HG02973 (cell line): Measurements from ENCODE around the gene PIP5K1A.
"Not testable (repeated sequence)": the region's sequence is repeated elsewhere in the genome, so short reads cannot be mapped to it uniquely, and the experiment has no call there.

Experiments used
- ATAC-seq: cut with Tn5 transposase; IDR thresholded peaks from one replicate; pipeline ENCODE4 v1.9.1; 2021; ENCODE audit warnings: moderate library complexity; ENCODE audit not compliant: unreplicated experiment

Gene PIP5K1A

GRCh38 chr1:151192047-151192446, 6.3 kb upstream of the PIP5K1A start:
- no peak for ATAC-seq

GRCh38 chr1:151193304-151193703, 5.0 kb upstream of the PIP5K1A start:
- no peak for ATAC-seq

GRCh38 chr1:151193856-151194255, 4.5 kb upstream of the PIP5K1A start:
- ATAC-seq: no peak

DNA sequence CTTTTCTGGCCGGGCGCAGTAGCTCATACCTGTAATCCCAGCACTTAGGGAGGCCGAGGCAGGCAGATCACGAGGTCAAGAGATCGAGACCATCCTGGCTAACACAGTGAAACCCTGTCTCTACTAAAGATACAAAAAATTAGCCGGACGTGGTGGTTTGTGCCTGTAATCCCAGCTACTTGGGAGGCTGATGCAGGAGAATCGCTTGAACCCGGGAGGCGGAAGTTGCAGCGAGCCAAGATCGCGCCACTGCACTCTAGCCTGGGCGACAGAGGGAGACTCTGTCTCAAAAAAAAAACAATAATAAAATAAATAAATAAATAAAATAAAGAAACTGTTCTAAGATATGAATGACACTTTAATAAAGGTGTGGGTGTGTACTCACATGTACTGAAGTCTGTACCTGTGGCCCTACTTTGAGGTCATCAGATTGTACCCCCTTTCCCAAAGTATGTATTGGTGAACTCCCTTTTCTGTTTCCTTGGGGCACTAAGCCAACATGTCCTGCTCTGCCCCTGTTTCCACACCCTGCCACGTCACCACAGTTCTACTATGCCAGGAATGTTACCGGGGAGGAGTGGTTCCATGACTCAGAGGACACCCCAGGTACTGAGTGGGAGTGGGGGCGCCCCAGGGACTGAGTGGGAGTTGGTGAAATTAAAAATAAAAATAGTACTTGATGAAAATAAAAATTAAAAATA, 3.3 kb upstream of the PIP5K1A start:
- not testable (repeated sequence) for ATAC-seq

DNA sequence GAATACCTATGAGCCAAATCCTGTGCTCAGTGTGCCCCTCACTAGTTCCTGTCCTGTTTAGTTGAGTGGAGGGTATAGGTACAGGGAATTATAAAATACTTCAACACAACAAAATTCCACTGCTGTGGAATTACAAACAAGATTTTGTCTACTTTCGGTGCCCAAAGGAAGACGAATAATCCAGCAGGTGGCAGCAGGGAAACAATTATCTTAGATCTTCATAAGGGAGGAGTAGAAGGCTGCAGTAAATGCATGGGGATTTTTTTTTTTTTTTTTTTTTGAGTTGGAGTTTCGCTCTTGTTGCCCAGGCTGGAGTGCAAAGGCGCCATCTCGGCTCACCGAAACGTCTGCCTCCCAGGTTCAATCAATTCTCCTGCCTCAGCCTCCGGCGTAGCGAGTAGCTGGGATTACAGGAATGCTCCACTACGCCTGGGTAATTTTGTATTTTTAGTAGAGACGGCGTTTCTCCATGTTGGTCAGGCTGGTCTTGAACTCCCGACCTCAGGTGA, 2.0 kb upstream of the PIP5K1A start:
- ATAC-seq: no peak

GRCh38 chr1:151197863-151198253, 494 bp upstream of the PIP5K1A start:
- ATAC-seq: no peak

- ATAC-seq: no peak
Measured at GRCh38 chr1:151199873-151200581, 1.7 kb downstream of the PIP5K1A start.

DNA sequence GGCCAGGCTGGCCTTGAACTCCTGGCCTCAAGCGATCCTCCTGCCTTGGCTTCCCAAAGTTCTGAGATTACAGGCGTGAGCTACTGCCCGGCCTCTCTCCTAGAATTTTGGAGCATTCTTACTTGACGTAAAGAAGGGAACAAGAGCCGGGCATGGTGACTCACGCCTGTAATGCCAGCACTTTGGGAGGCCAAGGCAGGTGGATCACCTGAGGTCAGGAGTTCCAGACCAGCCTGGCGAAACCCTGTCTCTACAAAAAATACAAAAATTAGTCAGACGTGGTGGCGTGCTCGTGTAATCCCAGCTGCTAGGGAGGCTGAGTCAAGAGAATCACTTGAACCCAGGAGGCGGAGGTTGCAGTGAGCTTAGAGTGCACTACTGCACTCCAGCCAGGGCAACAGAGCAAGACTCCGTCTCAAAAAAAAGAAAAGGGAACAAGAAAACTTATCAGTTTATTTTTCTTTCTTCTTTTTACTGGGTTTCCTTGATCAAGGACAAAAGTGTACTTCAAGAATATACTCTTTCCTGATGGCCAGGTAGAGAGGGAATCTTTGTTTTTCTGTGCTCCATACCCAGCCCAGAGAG, 7.1 kb downstream of the PIP5K1A start:
- not testable (repeated sequence) for ATAC-seq

GRCh38 chr1:151210830-151211229, 12.5 kb downstream of the PIP5K1A start:
- no peak for ATAC-seq

DNA sequence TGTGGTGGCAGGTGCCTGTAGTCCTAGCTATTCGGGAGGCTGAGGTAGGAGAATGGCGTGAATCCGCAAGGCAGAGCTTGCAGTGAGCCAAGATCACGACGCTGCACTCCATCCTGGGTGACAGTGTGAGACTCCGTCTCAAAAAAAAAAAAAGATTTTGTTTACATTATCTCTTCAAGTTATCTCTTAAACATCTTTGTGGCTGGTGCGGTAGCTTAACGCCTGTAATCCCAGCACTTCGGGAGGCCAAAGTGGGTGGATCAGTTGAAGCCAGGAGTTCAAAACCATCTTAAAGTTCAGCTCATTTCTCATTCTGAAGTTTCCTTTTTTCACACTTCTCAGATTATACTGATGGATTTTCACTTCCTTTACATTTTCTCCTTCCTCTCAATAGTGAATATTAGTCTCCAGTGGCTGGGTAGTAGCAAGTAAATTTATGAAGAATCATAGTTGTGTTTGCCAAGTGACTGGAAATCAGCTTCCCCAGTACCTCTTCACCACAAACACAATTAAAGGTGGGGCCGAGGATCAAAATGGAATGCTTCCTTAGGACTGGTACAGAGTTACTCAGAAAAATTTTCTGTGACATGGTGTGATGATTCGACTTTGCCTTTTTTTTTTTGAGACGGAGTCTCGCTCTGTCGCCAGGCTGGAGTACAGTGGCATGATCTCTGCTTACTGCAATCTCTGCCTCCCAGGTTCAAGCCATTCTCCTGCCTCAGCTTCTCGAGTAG, 13.8 kb downstream of the PIP5K1A start:
- no peak for ATAC-seq

GRCh38 chr1:151213560-151213959, 15.2 kb downstream of the PIP5K1A start:
- no peak for ATAC-seq

- no peak for ATAC-seq
Measured at GRCh38 chr1:151221616-151222015, 23.3 kb downstream of the PIP5K1A start.

GRCh38 chr1:151222130-151222529, 23.8 kb downstream of the PIP5K1A start:
- ATAC-seq: no peak

DNA sequence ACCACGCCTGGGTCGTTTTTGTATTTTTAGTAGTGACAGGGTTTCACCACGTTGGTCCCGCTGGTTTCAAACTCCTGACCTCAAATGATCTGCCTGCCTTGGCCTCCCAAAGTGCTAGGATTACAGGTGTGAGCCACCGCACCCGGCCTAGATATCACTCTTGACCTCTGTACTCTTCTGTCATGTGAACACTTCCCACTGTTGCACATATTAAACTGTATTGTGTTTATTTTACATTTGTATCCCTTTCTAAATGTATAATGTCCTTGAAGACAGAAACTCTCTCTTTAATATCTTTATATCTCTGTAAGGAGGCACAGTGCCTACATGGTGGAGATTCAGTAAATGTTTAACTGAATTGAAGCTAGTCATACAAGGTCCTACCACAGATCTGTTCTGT, 36.9 kb downstream of the PIP5K1A start:
- ATAC-seq: no peak

- no peak for ATAC-seq
Measured at GRCh38 chr1:151237678-151238466, 39.5 kb downstream of the PIP5K1A start.

DNA sequence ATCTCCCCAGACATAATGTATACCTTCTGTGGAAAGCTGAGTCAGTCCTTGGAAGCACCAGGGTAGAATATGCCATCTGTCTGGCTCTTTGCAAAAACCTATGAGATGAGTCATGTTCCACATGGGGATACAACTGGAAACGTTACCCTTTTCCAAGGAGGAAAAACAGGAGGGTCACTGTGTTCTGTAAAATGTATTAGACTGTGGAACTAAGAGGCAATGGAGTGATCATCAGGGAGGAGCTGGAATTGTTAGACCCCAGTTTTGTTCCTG, 40.1 kb downstream of the PIP5K1A start:
- ATAC-seq: no peak

DNA sequence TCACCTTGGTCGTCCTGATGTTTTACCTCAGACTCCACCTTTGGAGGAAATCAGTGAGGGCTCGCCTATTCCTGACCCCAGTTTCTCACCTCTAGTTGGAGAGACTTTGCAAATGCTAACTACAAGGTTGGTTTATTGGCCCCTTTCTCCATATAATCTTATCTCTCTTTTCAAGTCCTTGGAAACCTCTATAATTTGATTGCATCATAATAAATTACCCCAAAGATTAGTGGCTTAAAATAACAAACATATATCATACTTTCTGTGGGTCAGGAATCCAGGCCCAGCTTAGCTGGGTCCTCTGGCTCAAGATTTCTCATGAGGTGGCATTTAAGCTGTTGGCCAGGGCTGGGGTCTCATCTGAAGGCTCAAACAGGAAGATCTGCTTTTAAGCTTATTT, 44.1 kb downstream of the PIP5K1A start:
- no peak for ATAC-seq

DNA sequence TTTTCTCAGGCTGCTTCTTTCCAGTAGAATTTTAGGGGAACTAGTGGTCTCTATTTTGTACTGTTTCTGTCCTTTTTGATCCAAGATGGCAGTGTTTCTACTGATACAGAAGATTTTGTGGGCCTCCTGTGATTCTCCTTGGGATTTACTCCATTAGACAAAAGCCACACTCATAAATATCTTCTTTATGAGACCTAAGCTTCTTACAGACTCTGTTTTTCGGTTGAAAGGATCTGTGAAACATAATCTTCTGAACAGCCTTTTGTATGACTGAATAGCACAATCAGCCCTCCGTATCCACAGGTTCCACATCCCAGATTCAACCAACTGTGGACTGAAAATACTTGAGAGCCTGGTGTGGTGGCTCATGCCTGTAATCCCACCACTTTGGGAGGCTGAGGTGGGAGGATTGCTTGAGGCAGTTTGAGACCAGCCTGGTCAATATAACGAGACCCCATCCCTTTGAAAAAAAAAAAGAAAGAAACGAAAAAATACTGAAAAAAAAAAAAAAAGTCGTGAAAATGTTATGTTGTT, 45.4 kb downstream of the PIP5K1A start:
- no peak for ATAC-seq

DNA sequence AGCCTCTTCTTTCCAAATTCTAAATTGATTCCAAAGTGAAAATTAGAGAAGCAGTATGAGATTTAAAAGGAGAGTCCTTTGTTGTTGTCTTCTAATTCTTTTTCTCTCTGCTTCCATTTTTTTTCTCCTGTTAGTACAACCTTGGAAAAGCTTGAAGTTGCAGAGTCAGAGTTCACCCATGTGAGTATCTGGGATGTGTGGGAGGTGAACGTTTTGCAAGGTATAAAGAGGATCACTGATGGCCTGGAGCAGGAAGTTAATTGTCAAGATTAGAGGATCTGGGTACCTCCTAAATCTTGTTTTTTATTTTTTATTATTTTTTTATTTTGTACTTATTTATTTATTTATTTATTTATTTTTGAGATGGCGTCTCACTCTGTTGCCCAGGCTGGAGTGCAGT, 48.4 kb downstream of the PIP5K1A start:
- ATAC-seq: no peak

GRCh38 chr1:151251656-151252470, 53.5 kb downstream of the PIP5K1A start:
- no peak for ATAC-seq
